Activated T-helper 1 cell treated with anti-CD3 and anti-CD28 coated beads, Interleukin-12 subunit alpha, Interleukin-12 subunit beta, Interleukin-2, Interleukin-4 antibody, amounts not matched to agents 30 ng/mL and 10 ng/mL and 1 ng/mL, durations not matched to agents 14 hours and 24 hours and 36 hours (primary cell): ENCODE data around the gene SOX21. TPM values are rescaled to one million over a fixed set of nuclear protein-coding genes. Genes with fewer than 3 reads are reported as not detected.

ENCODE experiments used
- DNase-seq: peaks from one replicate; pipeline ENCODE4 v3.0.0; 2021; ENCODE audit warnings: low spot score
- H3K27ac Mint-ChIP-seq: one replicate; pipeline ENCODE4 v1.8.0; 2021; ENCODE audit warnings: mild to moderate bottlenecking, mixed read lengths
- H3K27me3 Mint-ChIP-seq: one replicate; pipeline ENCODE4 v1.8.0; 2022; ENCODE audit warnings: mild to moderate bottlenecking, moderate library complexity, mixed read lengths; ENCODE audit not compliant: insufficient read depth
- H3K36me3 Mint-ChIP-seq: one replicate; pipeline ENCODE4 v1.8.0; 2021; ENCODE audit warnings: low read depth, mixed read lengths
- H3K4me1 Mint-ChIP-seq: one replicate; pipeline ENCODE4 v1.8.0; 2021; ENCODE audit warnings: low read depth, mixed read lengths
- H3K4me3 Mint-ChIP-seq: one replicate; pipeline ENCODE4 v1.8.0; 2021; ENCODE audit warnings: mild to moderate bottlenecking, moderate library complexity, mixed read lengths
- H3K9me3 Mint-ChIP-seq: one replicate; pipeline ENCODE4 v1.8.0; 2021; ENCODE audit warnings: mixed read lengths
- intact Hi-C: fragments of 100-400 bp; cut with micrococcal nuclease; formaldehyde crosslinking; loops from one replicate; pipeline ENCODE4 v1.15.1; 2024
- total RNA-seq: library from RNA; stranded (reverse); gene quantifications from 2 replicates; pipeline ENCODE4 v1.2.3, GENCODE V29; 2022

The SOX21 gene
- total RNA-seq, 1 donor from 2014 or later: not detected

DNA sequence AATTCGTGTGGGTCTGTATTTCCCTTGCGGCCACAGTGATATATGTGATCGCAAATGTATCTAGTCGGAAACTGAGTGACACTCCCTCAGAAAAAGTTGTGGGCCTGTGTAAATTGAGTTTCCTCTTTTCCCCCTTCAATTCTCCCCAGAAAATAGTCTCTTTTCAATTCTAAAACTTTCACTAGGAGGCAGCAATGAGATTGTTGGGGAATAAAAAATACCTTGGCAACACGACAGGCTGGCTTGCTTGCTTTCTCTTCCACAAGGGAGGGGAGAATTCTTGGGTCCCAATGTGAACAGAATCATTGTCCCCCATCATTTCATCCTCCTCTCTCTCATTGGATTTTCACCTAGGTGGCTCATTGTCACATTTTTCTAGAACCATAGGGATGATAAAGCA, 3.7 kb upstream of the SOX21 start:
- Mint-ChIP-seq H3K4me1 (peaks cover 4% of the 10 kb centered on the region), H3K27me3 (peaks cover 52% of the 10 kb centered on the region), H3K27ac (no peak overlapping the region), H3K9me3 (no peaks in the 10 kb centered on the region), H3K36me3 (no peaks in the 10 kb centered on the region), H3K4me3 (no peak overlapping the region)
- DNase-seq: no peak
- intact Hi-C loops: loop anchor here (2.0 to 10.0 kb wide), 2 partner anchors 149 to 689 kb away; no protein-coding TSS in a partner anchor

DNA sequence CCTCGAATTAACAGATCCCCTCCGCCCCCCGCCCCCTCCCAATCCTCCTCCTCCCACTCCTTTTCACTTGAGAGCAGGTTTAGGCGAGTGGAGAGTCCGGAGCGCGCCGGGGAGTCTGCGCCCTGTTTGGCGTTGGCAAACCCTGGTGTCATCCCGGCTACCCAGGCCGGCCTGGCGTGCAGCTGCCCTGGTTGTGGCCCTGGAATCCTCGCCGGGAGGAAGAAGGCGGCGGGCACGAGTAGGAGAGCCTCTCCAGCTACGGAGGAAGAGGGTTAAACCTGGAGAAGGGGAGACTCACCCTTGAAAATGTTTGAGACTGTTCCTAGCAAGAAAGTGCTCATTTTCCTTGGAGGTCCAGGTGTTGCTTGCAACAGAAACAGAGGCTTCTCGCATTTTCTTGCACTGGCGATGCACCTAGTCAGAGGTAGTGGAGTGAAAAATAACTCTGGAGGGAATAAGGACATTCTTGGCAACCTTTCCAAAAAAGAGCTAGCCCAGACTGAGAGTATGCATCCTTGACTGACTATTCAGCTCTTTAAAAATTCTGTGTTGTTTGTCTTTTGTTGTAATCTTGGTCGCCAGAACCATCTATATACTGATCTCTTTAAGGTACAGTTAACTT, 1.3 kb upstream of the SOX21 start:
- no peak overlapping the region for H3K4me3 Mint-ChIP-seq
- H3K9me3 Mint-ChIP-seq: no peaks in the 10 kb centered on the region
- DNase-seq: no peak
- intact Hi-C loops: loop anchor here (2.0 to 10.0 kb wide), 2 partner anchors 39 to 151 kb away; no protein-coding TSS in a partner anchor
- no peak overlapping the region for H3K27ac Mint-ChIP-seq
- peaks cover 10% of the 10 kb centered on the region for H3K4me1 Mint-ChIP-seq
- H3K27me3 Mint-ChIP-seq: peaks cover 70% of the 10 kb centered on the region
- peaks cover 1% of the 10 kb centered on the region for H3K36me3 Mint-ChIP-seq

DNA sequence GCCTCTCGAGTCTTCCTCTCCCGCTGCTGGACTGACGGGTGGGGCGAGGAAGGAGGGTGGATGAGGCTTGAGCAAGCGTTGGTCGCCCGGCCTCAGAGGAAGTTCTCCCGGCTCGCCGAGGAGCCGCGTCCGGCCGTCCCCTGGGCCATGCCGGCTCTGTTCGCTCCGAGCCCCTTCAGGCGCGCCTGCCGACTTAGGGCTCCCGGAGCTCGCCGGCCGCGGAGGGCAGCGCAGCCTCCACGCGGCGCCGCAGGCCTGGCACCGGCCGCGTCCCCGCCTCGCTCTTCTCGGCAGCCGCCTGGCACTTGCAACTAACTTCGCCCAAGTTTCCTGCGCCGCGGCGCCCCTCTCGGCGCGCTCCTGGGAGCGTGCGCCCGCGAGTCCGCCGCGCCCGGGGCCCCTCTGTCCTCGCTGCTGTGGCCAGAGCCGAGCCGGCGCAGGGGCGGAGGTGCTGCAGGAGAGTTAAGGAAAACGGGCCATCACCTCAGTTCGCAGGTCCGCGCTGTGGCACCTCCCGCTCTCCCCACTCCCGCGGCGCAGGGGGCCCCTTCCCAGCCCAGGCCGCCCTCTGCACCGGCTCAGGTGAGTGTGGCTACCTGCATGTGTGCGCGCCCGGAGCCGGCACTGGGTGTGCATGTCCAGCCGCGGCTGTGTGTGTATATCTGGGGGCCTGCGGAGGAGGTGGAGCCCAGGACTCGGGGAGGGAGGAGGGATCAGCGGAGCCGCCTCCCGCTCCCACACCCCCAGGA, 641 bp upstream of the SOX21 start:
- Mint-ChIP-seq H3K9me3 (no peaks in the 10 kb centered on the region), H3K4me1 (peaks cover 10% of the 10 kb centered on the region), H3K36me3 (peaks cover 1% of the 10 kb centered on the region), H3K27ac (no peak overlapping the region), H3K4me3 (peak overlapping the region; percentile 59), H3K27me3 (peaks cover 75% of the 10 kb centered on the region)
- intact Hi-C loops: loop anchor here (1.0 to 10.0 kb wide), 3 partner anchors 11 to 152 kb away; no protein-coding TSS in a partner anchor
- DNase-seq: no peak

DNA sequence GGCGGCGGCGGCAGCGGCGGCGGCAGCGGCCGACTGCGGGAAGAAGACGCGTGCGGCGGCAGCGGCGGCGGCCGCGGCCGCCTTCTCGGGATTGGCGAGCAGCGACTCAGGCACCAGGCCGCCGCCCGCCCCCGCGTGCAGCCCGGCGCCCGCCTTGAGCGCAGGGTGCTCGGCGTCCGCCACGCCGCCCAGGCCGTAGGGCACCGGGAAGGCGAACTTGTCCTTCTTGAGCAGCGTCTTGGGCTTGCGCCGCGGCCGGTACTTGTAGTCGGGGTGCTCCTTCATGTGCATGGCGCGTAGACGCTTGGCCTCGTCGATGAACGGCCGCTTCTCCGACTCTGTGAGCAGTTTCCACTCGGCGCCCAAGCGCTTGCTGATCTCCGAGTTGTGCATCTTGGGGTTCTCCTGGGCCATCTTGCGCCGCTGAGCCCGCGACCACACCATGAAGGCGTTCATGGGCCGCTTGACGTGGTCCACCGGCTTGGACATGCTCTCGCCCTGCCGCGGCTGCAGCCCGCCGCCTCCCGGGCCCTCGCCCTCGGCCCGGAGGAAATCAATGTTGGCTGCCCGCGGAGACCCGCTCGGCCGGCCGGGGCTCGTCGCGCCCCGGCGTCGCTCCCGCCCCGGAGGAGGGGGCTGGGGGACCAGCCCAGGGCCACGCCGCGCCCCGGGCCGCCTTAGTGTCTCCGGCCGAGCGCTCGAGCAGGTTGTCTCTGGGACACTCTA, 621 bp downstream of the SOX21 start:
- H3K27ac Mint-ChIP-seq: peak overlapping the region; percentile 29
- intact Hi-C loops: loop anchor here (1.0 to 10.0 kb wide), 6 partner anchors 9 to 767 kb away; no protein-coding TSS in a partner anchor
- no peaks in the 10 kb centered on the region for H3K9me3 Mint-ChIP-seq
- peaks cover 10% of the 10 kb centered on the region for H3K4me1 Mint-ChIP-seq
- H3K4me3 Mint-ChIP-seq: peak overlapping the region; percentile 7
- peaks cover 4% of the 10 kb centered on the region for H3K36me3 Mint-ChIP-seq
- H3K27me3 Mint-ChIP-seq: peaks cover 73% of the 10 kb centered on the region
- DNase-seq: no peak

DNA sequence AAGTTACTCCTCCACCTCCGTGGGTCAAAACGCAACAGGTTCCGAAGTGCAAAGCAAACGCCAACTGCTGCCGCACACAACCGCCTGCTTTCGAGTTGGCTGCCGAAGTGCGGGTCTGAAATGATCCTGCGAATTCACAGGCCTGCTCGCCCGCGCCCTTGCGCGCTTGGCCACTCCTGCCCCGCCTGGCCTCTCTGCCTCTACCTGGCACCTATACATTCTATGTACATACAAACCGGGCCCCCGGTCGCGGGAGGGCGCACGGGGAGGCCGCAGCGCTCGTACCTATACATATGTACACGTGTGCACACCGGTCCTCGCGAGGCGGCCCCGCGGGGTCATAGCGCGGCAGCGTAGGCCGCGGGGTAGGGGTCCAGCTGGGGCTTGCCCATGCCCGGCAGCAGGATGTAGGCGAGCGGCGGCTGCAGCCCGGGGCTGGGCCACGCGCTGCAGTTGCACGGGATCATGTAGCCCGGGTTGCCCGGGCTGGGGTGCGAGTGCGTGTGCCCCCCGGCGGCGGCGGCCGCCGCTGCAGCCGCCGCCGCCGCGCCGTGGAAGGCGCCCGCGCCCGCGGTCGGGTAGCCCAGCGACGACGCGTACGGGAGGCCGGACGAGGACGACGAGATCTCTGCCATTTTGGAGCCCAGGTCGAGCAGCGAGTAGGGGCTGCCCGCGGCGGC, 1.3 kb downstream of the SOX21 start:
- H3K4me1 Mint-ChIP-seq: peaks cover 10% of the 10 kb centered on the region
- peak overlapping the region; percentile 73 for H3K27ac Mint-ChIP-seq
- DNase-seq: no peak
- peaks cover 4% of the 10 kb centered on the region for H3K36me3 Mint-ChIP-seq
- intact Hi-C loops: loop anchor here (2.0 to 10.0 kb wide), 4 partner anchors 44 to 768 kb away; no protein-coding TSS in a partner anchor
- no peak overlapping the region for H3K4me3 Mint-ChIP-seq
- no peaks in the 10 kb centered on the region for H3K9me3 Mint-ChIP-seq
- peaks cover 73% of the 10 kb centered on the region for H3K27me3 Mint-ChIP-seq

DNA sequence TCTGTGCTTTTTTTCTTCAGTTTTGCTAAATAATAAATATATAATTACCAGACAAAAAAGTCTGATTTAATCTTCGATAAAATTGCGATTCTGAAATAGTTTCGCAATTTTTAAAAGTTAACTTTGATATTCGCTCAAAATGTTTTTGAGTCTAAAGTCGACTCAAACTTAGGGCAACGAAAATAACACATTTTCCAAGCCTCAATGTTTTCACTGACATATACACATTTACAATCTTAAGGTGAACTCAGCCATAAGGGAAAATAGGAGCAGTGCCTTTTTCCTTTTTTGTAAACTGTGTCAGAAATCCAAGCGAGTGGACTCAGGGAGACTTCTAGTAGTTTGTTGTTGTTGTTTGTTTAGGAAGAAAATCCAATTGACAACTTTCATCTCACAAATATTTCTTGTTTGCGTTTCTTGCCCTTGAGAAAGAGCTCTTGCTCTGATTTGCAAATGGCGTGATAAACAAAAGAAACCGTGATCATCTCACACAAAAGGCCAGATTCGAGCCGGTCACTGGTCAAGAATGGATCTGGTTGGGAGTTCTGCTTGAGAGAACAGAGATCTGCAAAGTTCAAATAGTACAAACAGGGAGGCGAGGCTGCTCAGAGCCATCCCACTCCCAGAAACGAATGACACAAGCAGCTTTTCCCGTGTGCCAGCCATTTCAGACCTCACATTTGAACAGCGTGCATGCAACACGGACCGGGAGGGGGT, 2.1 kb downstream of the SOX21 start:
- Mint-ChIP-seq H3K4me3 (peak overlapping the region; percentile 73), H3K9me3 (no peaks in the 10 kb centered on the region), H3K27ac (peak overlapping the region; percentile 73), H3K27me3 (peaks cover 73% of the 10 kb centered on the region), H3K36me3 (peaks cover 4% of the 10 kb centered on the region), H3K4me1 (peaks cover 10% of the 10 kb centered on the region)
- intact Hi-C loops: loop anchor here (2.0 to 10.0 kb wide), 4 partner anchors 43 to 769 kb away; no protein-coding TSS in a partner anchor
- DNase-seq: no peak

DNA sequence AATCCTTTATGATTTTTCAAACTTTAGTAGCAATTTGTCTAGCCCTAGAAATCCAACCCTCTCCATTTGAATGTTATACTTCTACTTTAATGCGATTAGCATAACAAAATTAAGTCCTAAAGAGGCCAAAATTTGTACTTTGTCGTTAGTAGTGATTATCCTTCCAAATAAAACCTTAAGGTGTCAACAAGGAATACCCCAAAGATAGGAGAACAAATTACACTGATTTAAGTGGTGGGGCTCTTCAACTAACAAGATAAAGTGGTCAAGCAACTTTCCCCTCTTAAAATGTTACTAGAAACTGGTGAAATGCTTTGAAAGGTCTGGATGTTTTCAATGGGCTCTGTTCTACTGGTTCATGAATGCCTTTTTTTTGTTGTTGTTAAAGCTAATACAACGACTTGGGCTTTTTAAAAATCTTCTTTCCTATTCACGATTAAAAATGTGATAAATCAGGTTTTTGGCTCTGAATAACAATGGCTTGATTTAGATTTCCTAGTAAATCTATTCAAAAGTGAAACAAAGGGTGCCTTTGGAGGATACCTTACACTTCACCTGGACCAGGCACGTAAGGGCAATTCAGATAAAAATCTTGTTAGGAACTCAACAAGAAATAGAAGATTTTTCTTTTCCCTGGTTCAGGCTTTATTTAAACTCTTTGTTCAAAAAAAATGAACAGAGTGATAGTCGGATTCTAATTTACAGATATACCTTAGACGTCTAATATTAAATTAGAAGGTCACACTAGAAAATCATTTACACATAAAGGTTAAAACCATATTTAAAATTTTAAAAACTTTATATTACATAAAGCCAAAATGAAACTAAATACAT, 3.1 kb downstream of the SOX21 start:
- intact Hi-C loops: loop anchor here (2.0 to 10.0 kb wide), 4 partner anchors 258 to 1383 kb away; partner anchors contain the start of genes CLDN10, DZIP1 and HS6ST3
- Mint-ChIP-seq H3K36me3 (peaks cover 6% of the 10 kb centered on the region), H3K27ac (peak overlapping the region; percentile 40), H3K4me1 (peaks cover 12% of the 10 kb centered on the region), H3K4me3 (no peak overlapping the region), H3K27me3 (peaks cover 72% of the 10 kb centered on the region), H3K9me3 (no peaks in the 10 kb centered on the region)
- no peak for DNase-seq

DNA sequence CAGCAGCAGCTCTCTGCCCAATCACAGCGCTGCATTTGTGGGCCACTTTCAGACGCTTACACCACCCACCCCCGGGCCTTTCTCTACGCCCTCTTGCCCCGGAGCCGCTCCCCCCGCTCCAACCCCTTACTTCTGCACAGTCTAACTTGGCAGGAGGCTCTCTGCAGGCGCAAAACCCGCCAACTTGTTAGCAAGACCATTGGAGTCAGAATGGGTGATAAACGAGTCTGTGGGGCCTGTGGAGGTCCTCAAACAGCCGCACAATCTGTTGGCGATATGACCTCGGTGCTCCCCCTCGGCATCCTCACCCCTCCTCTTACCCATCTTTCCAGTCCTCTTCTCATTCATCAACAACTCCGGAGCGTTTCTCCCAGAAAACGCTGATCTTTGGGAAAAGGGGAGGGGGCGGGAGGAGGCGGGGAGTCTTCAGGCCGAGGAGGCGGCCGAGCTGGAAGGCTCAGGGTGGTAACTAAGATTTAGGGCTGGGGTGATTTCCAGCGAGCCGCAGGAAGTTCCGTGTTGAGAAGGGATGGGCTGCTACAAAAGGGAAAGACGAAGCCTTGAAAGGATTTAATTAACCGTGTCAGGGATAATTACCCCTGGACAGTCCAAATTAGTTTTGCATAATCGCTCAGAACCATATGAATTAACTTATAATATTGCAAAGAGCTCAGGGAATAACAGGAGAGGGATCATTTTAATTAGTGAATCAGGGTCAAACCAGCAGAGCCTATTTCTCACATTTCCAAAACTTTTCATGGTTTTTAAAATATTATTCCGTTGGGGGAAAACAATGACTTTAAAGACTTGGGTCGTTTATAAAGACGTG, 4.1 kb downstream of the SOX21 start:
- intact Hi-C loops: loop anchor here (2.0 to 10.0 kb wide), 4 partner anchors 259 to 1384 kb away; partner anchors contain the start of genes CLDN10, DZIP1 and HS6ST3
- Mint-ChIP-seq H3K9me3 (no peaks in the 10 kb centered on the region), H3K27ac (peak overlapping the region; percentile 40), H3K4me3 (no peak overlapping the region), H3K27me3 (peaks cover 74% of the 10 kb centered on the region), H3K4me1 (peaks cover 14% of the 10 kb centered on the region), H3K36me3 (peaks cover 9% of the 10 kb centered on the region)
- DNase-seq: no peak

DNA sequence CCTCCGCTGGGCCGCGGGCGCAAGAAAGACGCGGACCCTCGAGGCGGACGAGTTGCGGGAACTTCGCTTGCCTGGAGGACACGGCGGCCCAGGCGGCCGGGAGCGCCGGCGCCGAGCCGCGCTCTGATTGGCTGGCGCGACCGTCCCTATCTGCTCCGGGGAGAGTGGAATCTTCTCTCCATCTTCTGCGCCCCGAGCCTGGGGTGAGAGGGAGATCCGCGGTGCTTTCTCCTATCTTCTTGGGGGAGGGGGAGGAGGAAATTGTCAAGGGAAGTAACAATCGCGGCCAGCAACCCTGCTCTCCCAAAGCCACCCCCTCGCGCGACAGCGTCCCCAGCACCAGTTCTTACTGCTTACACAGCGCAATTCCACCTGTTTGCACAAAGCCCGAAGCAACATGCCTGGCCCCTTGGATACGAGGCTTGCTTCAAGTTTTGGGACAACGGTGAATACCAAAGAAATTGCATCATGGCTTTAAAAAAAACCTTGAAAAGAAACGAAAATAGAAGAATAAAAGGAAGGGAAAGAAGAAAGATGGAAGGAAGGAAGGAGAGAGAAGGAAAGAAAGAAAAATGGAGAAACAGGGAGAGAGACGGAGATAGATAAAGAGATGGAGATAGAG, 4.8 kb downstream of the SOX21 start:
- no peaks in the 10 kb centered on the region for H3K9me3 Mint-ChIP-seq
- peaks cover 80% of the 10 kb centered on the region for H3K27me3 Mint-ChIP-seq
- H3K4me3 Mint-ChIP-seq: peak overlapping the region; percentile 3
- H3K36me3 Mint-ChIP-seq: peaks cover 9% of the 10 kb centered on the region
- H3K4me1 Mint-ChIP-seq: peaks cover 14% of the 10 kb centered on the region
- intact Hi-C loops: loop anchor here (2.0 to 10.0 kb wide), 4 partner anchors 259 to 1385 kb away; partner anchors contain the start of genes CLDN10, DZIP1 and HS6ST3
- peak overlapping the region; percentile 71 for H3K27ac Mint-ChIP-seq
- no peak for DNase-seq

DNA sequence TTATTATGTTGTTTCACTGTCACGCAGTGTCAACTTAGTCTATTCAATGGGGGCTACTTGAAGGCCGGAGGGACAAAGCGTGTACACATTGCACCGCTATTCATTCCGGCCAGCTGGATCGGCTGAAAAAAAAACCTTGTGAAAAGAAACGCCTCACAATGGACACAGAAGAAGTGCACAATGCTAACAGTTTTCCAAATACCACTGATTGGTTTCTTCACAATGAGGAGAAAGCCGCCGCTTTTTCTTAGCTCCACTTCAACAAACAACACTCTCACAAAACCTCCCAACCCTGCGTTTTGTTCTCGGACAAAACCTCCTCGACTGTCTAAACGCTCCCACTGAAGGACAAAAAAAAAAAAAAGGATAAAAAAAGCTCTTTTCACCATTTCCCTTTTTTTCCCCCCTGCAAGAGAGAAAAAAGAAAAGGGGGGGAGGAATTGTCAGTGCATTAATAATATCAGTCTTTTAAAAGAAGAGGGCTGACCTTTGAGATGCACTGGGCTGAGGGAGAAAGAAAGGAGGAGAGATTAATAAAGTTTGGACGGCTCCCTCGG, 5.4 kb downstream of the SOX21 start:
- no peak for DNase-seq
- H3K27me3 Mint-ChIP-seq: peaks cover 82% of the 10 kb centered on the region
- H3K4me3 Mint-ChIP-seq: no peak overlapping the region
- H3K27ac Mint-ChIP-seq: peak overlapping the region; percentile 40
- peaks cover 10% of the 10 kb centered on the region for H3K4me1 Mint-ChIP-seq
- peaks cover 9% of the 10 kb centered on the region for H3K36me3 Mint-ChIP-seq
- H3K9me3 Mint-ChIP-seq: no peaks in the 10 kb centered on the region
- intact Hi-C loops: loop anchor here (5.0 to 10.0 kb wide), 3 partner anchors 848 to 1385 kb away; partner anchors contain the start of genes CLDN10, DZIP1 and HS6ST3
